ENCODE measurements around the gene GPX4. TPM values are rescaled to one million over a fixed set of nuclear protein-coding genes. Genes with fewer than 3 reads are reported as not detected.

GPX4 gene
- polyA plus RNA-seq, 1 of the 3 experiments (the other 2 are of a cell fraction): 925 TPM

DNA sequence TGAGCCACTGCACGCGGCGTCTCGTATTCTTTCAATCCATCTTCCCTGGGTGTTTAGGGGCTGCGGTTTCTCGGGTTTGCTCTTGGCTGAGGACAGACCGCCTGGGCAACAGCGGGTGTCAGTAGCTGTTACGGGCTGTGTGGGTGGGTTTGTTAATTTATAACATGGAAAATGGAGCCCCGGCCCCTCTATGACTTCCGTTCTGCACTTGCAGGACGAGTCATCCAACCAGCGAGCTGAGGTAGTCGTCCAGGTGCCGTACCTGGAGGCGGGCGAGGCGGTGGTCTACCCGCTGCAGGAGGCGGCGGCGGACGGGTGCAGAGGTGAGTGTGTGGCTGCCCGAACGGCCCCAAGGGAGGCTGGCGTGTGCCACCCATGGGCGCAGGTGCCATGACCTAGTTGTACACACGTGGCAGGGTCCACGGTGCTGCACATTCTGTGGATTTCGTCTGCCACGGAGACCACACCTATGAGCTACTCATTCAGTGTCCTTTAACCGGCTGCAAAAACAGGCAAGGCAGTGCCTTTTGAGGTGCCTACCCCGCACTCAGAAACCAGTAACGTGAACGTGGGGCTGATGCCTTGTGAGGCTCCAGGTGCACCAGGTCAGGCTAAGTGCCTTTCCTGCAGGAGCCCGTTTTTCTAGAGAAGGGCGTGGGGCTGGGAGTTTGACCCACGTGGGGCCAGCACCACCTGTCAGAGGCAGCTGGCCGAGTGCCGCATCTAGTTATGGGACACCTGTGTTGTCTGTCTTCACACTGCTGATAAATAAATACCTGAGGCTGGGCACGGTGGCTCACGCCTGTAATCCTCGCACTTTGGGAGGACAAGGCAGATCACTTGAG, 19.5 kb upstream of the GPX4 start:
- H3K9me2 ChIP-seq: no peaks in the 10 kb centered on the region
- peaks cover 13% of the 10 kb centered on the region for H3F3A ChIP-seq (replicated peaks; ENCODE audit: insufficient read depth)
- H3K9ac ChIP-seq: no peak overlapping the region
- ChIA-PET POLR2A (interaction anchor here (1.9 kb wide), 1 partner anchor 9 kb away, joined by 5 read pairs; no protein-coding TSS in a partner anchor), CTCF (interaction anchor here (0.6 to 2.4 kb wide), 5 partner anchors 9 to 160 kb away, joined by 3 to 11 read pairs (median 5); no protein-coding TSS in a partner anchor)
- H3K4me2 ChIP-seq: no peak overlapping the region
- H3K4me1 ChIP-seq (ENCODE audit: control insufficient read depth in 1 of 2, insufficient read depth in 2 of 2, low read depth in 1 of 2, low read length in 1 of 2): peaks cover 0 to 22% of the 10 kb centered on the region in 2 experiments; a peak in 2 of 4 replicates
- H3K4me3 ChIP-seq (ENCODE audit: low read depth in 2 of 2, low read length in 1 of 2): no peak overlapping the region
- no peak for DNase-seq
- no peaks in the 10 kb centered on the region for H3K27me3 ChIP-seq (ENCODE audit: insufficient read depth)
- H3K9me3 ChIP-seq: no peaks in the 10 kb centered on the region
- TF ChIP-seq TAF1 (IDR thresholded peaks at IDR 0.05; ENCODE audit: borderline replicate concordance, low read depth, low read length): no peak
- H2AFZ ChIP-seq (ENCODE audit: low read depth): no peak overlapping the region
- no peaks in the 10 kb centered on the region for H3K79me2 ChIP-seq (ENCODE audit: insufficient read depth)
- 72% methylated on average over 31 of the region's 43 CpGs for WGBS (ENCODE audit: low lambda C conversion rate)
- H4K20me1 ChIP-seq (ENCODE audit: insufficient read depth): no peaks in the 10 kb centered on the region
- H3K36me3 ChIP-seq (replicated peaks in 1 of 2; ENCODE audit: control insufficient read depth in 1 of 2, insufficient read depth in 2 of 2, low read length in 1 of 2): peaks cover 0 to 11% of the 10 kb centered on the region in 2 experiments
- H3K27ac ChIP-seq (ENCODE audit: low read depth in 2 of 2, low read length in 1 of 2): no peak overlapping the region

DNA sequence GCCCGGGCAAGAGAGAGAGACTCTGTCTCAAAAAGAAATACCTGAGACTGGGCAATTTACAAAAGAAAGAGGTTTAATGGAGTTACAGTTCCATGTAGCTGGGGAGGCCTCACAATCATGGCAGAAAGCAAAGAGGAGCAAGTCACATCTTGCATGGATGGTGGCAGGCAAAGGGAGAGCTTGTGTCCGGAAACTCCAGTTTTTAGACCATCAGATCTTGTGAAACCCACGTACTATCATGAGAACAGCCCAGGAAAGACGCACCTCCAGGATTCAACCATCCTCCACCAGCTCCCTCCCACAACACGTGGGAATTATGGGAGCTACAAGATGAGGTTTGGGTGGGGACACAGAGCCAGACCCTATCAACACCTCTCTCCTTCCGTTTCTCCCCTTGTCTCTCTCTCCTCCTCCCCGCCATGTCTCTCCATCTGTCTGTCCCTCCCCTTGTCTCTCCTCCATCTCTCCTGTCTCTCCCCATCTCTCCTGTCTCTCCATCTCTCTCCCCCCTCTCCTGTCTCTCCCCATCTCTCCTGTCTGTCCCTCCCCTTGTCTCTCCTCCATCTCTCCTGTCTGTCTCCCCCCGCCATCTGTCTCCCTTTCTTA, 18.6 kb upstream of the GPX4 start:
- H3K4me2 ChIP-seq: no peak overlapping the region
- ChIA-PET CTCF (interaction anchor here (1.3 to 2.0 kb wide), 4 partner anchors 16 to 159 kb away, joined by 5 read pairs; no protein-coding TSS in a partner anchor), POLR2A (interaction anchor here (0.5 to 1.9 kb wide), 2 partner anchors 10 to 246 kb away, joined by 3 to 5 read pairs; no protein-coding TSS in a partner anchor)
- no peaks in the 10 kb centered on the region for H4K20me1 ChIP-seq (ENCODE audit: insufficient read depth)
- H3K4me3 ChIP-seq (ENCODE audit: low read depth in 2 of 2, low read length in 1 of 2): no peak overlapping the region
- H3F3A ChIP-seq (replicated peaks; ENCODE audit: insufficient read depth): peaks cover 13% of the 10 kb centered on the region
- DNase-seq: no peak
- no peak for TF ChIP-seq RCOR1 (IDR thresholded peaks at IDR 0.05; ENCODE audit: low read length)
- TF ChIP-seq NRF1 (IDR thresholded peaks at IDR 0.05; ENCODE audit: low read depth, low read length): no peak
- TF ChIP-seq, protein P1, sequence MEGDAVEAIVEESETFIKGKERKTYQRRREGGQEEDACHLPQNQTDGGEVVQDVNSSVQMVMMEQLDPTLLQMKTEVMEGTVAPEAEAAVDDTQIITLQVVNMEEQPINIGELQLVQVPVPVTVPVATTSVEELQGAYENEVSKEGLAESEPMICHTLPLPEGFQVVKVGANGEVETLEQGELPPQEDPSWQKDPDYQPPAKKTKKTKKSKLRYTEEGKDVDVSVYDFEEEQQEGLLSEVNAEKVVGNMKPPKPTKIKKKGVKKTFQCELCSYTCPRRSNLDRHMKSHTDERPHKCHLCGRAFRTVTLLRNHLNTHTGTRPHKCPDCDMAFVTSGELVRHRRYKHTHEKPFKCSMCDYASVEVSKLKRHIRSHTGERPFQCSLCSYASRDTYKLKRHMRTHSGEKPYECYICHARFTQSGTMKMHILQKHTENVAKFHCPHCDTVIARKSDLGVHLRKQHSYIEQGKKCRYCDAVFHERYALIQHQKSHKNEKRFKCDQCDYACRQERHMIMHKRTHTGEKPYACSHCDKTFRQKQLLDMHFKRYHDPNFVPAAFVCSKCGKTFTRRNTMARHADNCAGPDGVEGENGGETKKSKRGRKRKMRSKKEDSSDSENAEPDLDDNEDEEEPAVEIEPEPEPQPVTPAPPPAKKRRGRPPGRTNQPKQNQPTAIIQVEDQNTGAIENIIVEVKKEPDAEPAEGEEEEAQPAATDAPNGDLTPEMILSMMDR (IDR thresholded peaks at IDR 0.05): no peak
- no peak; the same call in 1 of the 2 replicates for TF ChIP-seq POLR2AphosphoS5 (IDR thresholded peaks at IDR 0.05; ENCODE audit: low read depth, low read length)
- TF ChIP-seq TCF12 (IDR thresholded peaks at IDR 0.05): no peak
- no peak for TF ChIP-seq EZH2phosphoT487 (IDR thresholded peaks at IDR 0.05; ENCODE audit: borderline replicate concordance, low read depth)
- TF ChIP-seq, protein P2, sequence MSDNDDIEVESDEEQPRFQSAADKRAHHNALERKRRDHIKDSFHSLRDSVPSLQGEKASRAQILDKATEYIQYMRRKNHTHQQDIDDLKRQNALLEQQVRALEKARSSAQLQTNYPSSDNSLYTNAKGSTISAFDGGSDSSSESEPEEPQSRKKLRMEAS (IDR thresholded peaks at IDR 0.05; ENCODE audit: low read depth): no peak
- no peak for TF ChIP-seq TAF1 (IDR thresholded peaks at IDR 0.05; ENCODE audit: borderline replicate concordance, low read depth, low read length)
- no peak for TF ChIP-seq NFIC (IDR thresholded peaks at IDR 0.05; ENCODE audit: borderline replicate concordance)
- TF ChIP-seq RFX5 (IDR thresholded peaks at IDR 0.05; ENCODE audit: low read length): no peak
- no peak for TF ChIP-seq TEAD4 (IDR thresholded peaks at IDR 0.05; ENCODE audit: borderline replicate concordance, insufficient read depth)
- TF ChIP-seq MEF2A (IDR thresholded peaks at IDR 0.05; ENCODE audit: borderline replicate concordance, low read depth): no peak
- TF ChIP-seq ELF1 (IDR thresholded peaks at IDR 0.05): no peak
- TF ChIP-seq, protein P3, sequence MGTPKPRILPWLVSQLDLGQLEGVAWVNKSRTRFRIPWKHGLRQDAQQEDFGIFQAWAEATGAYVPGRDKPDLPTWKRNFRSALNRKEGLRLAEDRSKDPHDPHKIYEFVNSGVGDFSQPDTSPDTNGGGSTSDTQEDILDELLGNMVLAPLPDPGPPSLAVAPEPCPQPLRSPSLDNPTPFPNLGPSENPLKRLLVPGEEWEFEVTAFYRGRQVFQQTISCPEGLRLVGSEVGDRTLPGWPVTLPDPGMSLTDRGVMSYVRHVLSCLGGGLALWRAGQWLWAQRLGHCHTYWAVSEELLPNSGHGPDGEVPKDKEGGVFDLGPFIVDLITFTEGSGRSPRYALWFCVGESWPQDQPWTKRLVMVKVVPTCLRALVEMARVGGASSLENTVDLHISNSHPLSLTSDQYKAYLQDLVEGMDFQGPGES (IDR thresholded peaks at IDR 0.05; ENCODE audit: low read depth, low read length): no peak
- TF ChIP-seq SIN3A (IDR thresholded peaks at IDR 0.05; ENCODE audit: borderline replicate concordance, low read depth, low read length): no peak
- TF ChIP-seq, protein P4, sequence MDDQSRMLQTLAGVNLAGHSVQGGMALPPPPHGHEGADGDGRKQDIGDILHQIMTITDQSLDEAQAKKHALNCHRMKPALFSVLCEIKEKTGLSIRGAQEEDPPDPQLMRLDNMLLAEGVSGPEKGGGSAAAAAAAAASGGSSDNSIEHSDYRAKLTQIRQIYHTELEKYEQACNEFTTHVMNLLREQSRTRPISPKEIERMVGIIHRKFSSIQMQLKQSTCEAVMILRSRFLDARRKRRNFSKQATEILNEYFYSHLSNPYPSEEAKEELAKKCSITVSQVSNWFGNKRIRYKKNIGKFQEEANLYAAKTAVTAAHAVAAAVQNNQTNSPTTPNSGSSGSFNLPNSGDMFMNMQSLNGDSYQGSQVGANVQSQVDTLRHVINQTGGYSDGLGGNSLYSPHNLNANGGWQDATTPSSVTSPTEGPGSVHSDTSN (IDR thresholded peaks at IDR 0.05): no peak
- H3K4me1 ChIP-seq (ENCODE audit: control insufficient read depth in 1 of 2, insufficient read depth in 2 of 2, low read depth in 1 of 2, low read length in 1 of 2): peaks cover 0 to 14% of the 10 kb centered on the region in 2 experiments; a peak in 2 of 4 replicates
- no peaks in the 10 kb centered on the region for H3K9me2 ChIP-seq
- no peak overlapping the region for H3K27ac ChIP-seq (ENCODE audit: low read depth in 2 of 2, low read length in 1 of 2)
- no peak overlapping the region for H2AFZ ChIP-seq (ENCODE audit: low read depth)
- H3K9ac ChIP-seq: no peak overlapping the region
- H3K36me3 ChIP-seq (replicated peaks in 1 of 2; ENCODE audit: control insufficient read depth in 1 of 2, insufficient read depth in 2 of 2, low read length in 1 of 2): peaks cover 0 to 13% of the 10 kb centered on the region in 2 experiments
- WGBS (ENCODE audit: low lambda C conversion rate): 74% methylated on average over 8 of the region's 8 CpGs
- no peaks in the 10 kb centered on the region for H3K27me3 ChIP-seq (ENCODE audit: insufficient read depth)
- no peaks in the 10 kb centered on the region for H3K79me2 ChIP-seq (ENCODE audit: insufficient read depth)
- no peaks in the 10 kb centered on the region for H3K9me3 ChIP-seq
